C4-2B (cell line): ENCODE results near the gene CLCF1.

Experiments used
- H3K27ac ChIP-seq: fragments of 450-650 bp; 2 replicates; pipeline ENCODE4 v1.5.1; 2017
- ZFX ChIP-seq: fragments of 450-650 bp; IDR thresholded peaks from 2 replicates; pipeline ENCODE4 v1.6.1; 2017
- TF ChIP-seq, protein P1 (sequence below): fragments of 450-650 bp; conservative IDR thresholded peaks from 2 replicates; pipeline ENCODE4 v1.5.1; 2017; ENCODE audit warnings: mild to moderate bottlenecking

The CLCF1 gene

DNA sequence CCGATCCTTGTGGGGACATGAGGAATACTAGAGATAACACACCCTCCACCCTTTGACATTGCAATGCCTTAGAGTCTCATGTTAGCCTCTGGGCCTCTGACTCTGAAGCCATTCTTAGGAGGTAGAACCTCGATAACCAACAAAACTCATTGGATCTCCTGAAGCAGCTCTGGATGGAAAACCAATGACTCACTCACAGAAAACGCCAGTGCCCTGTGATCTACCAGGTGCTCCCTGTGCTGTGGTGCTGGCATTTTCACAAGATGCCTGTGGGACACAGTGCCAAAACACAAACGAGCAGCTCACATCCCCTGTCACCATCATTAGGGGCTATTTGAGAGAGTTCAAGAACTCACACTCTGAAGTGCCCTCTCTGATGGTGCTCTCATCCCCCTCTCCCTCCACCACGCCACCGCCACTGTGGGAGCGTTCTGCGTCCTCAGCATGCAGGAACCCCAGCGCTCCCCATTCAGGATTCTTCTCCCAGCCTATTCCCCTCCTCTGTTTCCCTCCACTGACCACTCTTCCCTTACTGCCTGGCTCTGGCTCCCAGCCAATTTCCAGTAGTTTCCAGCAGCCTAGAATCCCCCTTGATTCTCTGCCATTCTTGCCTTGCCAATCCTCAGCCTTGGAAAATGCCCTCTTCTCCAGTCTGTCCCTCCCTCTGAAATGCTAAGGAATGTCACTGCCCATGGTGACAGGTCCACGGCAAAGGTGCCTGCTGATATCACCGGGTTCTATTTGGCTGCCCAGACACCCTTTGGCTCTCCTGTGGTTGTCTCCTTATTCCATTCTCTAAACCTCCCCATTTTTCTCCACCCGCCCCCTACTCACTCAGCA, 15.3 kb downstream of the CLCF1 start:
- no peak for TF ChIP-seq ZFX
- TF ChIP-seq, protein P1, sequence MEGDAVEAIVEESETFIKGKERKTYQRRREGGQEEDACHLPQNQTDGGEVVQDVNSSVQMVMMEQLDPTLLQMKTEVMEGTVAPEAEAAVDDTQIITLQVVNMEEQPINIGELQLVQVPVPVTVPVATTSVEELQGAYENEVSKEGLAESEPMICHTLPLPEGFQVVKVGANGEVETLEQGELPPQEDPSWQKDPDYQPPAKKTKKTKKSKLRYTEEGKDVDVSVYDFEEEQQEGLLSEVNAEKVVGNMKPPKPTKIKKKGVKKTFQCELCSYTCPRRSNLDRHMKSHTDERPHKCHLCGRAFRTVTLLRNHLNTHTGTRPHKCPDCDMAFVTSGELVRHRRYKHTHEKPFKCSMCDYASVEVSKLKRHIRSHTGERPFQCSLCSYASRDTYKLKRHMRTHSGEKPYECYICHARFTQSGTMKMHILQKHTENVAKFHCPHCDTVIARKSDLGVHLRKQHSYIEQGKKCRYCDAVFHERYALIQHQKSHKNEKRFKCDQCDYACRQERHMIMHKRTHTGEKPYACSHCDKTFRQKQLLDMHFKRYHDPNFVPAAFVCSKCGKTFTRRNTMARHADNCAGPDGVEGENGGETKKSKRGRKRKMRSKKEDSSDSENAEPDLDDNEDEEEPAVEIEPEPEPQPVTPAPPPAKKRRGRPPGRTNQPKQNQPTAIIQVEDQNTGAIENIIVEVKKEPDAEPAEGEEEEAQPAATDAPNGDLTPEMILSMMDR: no peak
- no peak overlapping the region for H3K27ac ChIP-seq

DNA sequence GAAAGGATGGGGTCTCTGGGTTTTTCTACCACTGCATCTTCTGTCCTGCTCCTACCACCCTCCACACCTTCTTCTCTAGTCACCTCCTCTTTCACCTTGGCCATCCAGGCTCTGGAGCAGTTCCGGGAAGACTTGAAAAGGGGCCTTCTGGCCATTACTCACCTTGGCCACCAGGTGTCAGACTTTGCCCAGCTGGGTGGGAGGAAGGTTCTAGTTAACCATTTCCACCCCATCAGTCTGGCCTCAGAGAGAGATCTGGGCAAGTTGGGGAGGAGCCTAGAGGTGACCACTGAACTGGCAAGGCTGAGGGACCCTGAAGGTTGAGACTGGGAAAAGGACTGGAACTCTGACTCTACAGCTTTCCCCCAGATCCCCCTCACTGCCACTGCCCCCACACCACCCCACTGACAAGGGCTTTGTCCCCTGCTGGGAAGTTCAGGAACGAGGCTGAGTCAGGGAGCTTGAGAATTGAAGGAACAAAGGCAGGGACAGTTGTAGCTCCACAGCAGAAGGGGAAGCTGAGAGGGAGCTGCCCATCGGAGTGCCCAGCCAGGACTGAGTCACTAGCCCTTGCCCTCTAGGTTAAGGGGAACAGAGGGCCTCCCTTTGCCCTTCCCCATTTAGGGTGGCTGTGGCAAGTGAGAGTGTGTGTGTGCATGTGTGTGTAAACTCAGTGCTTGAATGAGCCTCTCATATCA, 16.4 kb downstream of the CLCF1 start:
- TF ChIP-seq, protein P1: peak; percentile 97
- no peak for TF ChIP-seq ZFX
- peak overlapping the region; percentile 13 for H3K27ac ChIP-seq

DNA sequence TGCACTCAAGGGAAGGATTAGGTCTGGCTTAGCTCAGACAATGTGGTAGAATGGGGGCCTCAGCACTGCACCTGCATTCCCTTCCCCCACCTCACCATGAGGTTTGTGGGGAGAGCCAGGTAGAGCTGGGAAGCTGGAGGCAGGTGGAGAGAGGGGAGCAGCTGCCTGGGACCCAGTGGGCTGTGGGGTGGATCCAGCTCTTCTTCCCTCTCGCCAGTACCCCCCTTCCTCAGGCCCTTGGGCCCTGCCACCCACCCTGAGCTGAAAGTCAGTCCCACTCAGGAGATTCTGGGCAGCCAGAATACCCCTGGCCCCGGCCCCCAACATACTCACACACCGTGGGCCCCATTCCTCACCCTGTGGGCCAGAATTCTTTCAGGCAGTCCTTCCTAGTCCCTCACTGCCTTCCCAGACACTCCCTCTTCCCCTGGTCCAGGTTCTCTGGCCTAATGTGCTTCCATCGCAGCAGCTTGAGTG, 17.0 kb downstream of the CLCF1 start:
- peak overlapping the region; percentile 13 for H3K27ac ChIP-seq
- TF ChIP-seq, protein P1: no peak
- TF ChIP-seq ZFX: no peak

DNA sequence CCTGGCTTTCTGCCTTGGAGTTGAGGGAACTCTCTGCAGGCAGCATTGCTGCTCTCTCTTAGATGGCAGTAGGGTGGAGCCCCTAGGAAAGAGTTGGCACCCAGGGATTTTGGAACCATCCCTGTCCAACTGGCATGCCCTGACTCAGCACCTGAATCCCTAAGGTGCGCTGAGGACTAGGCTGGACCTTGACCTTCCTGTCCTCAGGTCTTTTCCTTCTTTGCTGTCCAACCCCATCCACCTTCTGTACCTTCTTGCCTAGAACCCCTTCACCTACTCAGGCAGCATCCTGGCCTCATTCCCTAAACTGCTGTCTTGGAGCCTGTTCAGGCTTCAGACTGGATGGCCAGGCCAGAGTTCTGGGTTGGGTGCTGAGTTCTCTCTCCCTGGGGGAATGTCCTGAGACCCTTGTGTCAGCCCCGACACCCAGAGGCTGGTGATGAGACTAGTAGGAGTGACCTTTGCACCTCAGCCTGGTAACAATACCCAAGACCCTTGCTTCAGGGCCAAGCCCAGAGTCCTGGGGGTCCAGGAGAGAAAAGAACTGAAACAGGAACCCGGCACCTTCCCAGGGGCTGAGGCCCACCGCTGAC, 17.5 kb downstream of the CLCF1 start:
- TF ChIP-seq, protein P1: no peak
- TF ChIP-seq ZFX: no peak
- peak overlapping the region; percentile 13 for H3K27ac ChIP-seq

DNA sequence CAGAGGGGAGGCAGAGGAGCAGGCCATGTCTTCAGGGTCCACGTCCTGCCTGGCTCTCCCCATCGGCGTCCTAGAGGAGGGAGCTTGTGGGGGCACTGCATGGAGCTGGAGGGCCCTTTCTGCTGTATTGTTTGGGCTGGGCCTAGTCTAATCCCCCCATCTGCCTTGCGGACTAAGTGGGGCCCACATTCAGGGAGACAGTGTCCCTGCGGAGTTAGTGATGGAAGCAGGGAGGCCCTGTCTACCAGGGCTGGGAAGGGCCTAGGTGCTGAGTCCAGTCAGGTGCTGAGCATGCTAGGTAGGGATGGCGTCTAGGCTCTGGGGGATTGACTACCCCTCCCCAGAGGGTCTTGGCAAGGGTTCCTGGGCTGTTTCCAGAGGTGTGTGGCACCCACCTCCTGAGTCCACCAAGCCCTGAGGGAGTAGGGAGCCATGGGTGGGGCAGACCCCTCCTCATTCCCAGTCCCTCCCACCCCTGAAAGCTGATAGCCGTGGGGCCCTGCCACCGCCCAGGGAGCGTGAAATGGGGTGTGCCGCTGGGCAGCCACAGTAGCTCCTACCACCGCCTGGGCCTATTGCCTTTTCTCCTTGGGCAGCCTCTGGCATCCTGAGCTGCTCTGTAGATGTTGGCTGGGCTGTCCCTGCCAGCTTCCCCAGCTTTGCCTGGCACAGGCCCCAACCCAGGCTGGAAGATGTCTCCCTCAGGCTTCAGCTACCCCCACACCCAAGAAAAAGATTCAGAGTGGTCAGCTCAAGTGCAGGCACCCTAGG, 18.2 kb downstream of the CLCF1 start:
- no peak for TF ChIP-seq ZFX
- TF ChIP-seq, protein P1: no peak
- peak overlapping the region; percentile 5; the same call in 1 of the 2 replicates for H3K27ac ChIP-seq

DNA sequence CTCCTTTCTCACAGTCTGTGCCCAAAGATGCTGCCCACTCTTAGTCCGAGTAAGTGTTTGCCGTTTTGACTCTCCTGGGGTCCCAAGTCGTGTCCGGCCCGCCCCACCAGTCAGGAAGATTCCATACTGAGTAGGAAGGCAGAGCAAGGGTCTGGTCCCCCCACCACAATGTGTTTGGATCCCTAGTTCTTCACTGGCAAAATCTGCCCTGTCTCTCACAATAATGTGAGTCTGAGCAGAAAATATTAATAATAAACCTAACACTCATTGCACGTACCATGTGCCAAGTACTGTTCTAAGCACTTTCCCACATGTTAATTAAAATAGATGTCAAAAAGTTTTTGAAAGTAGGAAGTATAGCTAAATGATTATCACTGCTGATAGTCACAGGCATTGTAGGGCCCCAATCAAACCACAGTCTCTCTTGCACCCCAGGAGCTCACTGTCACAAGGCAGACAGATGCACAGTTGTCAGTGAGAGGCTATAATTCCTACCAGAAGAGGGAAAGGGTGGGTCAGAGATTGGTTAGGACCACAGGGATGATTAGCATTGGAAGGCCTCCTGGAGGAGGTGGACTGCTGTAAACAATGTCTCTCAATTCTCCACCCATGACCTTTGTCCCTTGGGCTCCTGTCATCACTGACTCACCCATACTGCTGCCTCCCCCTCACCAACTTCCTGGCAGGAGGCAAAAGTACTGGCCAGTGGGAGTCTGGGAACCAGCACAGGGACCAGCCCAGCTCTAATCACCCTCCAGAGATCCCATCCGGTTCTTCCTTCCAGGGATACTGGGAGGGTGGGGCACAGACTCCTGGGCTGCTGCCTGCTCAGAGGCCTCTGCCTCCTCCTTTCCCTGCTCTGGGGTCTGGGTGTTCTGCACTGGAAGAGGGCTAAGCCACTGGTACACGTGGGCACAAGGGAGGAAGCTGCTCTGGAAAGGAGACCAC, 19.0 kb downstream of the CLCF1 start:
- peak overlapping the region; percentile 91 for H3K27ac ChIP-seq
- TF ChIP-seq, protein P1: no peak
- no peak for TF ChIP-seq ZFX
